B cell (primary cell): Measurements from ENCODE around the gene LTBP3.

Experiments
- CTCF ChIP-seq: fragments of 200-600 bp; IDR thresholded peaks from one replicate; pipeline ENCODE4 v1.8.0; 2022; ENCODE audit warnings: antibody characterized with exemption, mild to moderate bottlenecking
- EZH2 ChIP-seq: IDR thresholded peaks from 2 replicates; pipeline ENCODE4 v1.6.1; 2012; ENCODE audit warnings: borderline replicate concordance, low read depth, mild to moderate bottlenecking, moderate library complexity, low read length; ENCODE audit not compliant: insufficient read depth, poor library complexity, severe bottlenecking

GRCh38 chr11:65526744-65527143, 31.4 kb downstream of the LTBP3 start:
- TF ChIP-seq EZH2 (no peak), CTCF (no peak)
